ENCODE data around the gene C4BPB.

Gene C4BPB

DNA sequence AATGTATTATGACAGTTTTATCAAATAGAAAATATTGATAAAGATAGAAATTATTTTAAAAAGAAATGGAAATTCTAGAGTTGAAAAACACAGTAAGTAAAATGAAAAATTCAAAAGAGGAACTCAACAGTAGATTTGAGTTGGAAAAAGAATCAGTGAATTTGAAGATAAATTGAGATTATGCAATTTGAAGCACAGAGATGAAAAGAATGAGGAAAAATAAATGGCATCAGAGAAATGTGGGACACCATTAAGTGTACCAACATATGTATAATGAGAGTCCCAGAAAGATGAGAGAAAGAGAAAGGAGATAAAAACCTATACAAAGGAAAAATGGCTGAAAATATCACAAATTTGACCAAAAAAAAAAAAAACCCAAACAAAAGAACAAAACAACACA is 40.4 kb downstream of the C4BPB start:
- in situ Hi-C loops (cut with HindIII; ENCODE audit: low sequenced_read_pairs), result no loop called here
- no peak for TF ChIP-seq CTCF (IDR thresholded peaks at IDR 0.05; ENCODE audit: low read depth, low read length, missing control alignments)

DNA sequence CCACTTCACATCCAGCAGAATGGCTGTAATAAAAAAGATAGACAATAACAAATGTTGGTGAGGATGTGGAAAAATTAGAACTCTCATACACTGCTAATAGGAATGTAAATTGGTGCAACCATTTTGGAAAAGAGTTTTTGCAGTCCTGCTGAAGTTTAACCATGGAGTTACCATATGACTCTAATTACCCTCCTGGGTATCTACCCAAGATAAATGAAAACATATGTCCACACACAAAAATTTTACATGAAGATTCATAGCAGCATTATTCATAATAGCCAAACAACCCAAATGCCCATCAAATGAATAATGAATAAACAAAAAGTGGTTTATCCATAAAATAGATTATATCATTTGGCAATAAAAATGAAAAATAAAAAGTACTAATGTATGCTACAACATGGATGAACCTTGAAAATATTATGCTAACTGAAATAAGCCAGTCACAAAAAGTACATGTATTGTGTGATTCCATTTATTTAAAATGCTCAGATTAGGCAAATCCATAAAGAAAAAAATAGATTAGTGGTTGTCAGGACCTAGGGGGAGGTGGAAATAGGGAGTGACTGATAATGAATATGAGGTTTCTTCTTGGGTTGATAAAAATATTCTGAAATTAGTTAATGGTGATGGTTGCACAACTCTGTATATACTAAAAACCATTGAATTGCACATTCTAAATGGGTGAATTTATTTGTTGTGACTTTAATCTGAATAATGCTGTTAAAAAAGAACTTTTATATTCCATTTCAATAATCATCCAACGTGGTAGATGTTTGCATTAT is 41.8 kb downstream of the C4BPB start:
- H3K4me3 ChIP-seq (ENCODE audit: low read depth, low read length), result no peak overlapping the region
- TF ChIP-seq CTCF (IDR thresholded peaks at IDR 0.05; ENCODE audit: low read depth, low read length, missing control alignments), result no peak
- no peak for DNase-seq (ENCODE audit: low read depth)
- in situ Hi-C loops (cut with HindIII; ENCODE audit: low sequenced_read_pairs), result no loop called here

More for the DNA sequence above, 40.4 kb downstream of the C4BPB start:
- DNase-seq (ENCODE audit: low read depth), result no peak
- H3K4me3 ChIP-seq (ENCODE audit: low read depth, low read length), result no peak overlapping the region

- no peak for TF ChIP-seq CTCF (IDR thresholded peaks at IDR 0.05; ENCODE audit: low read depth, low read length, missing control alignments)
- no peak overlapping the region for H3K4me3 ChIP-seq (ENCODE audit: low read depth, low read length)
- in situ Hi-C loops (cut with HindIII; ENCODE audit: low sequenced_read_pairs), result no loop called here
- no peak for DNase-seq (ENCODE audit: low read depth)
Measured at GRCh38 chr1:207131163-207131562, 42.5 kb downstream of the C4BPB start.

DNA sequence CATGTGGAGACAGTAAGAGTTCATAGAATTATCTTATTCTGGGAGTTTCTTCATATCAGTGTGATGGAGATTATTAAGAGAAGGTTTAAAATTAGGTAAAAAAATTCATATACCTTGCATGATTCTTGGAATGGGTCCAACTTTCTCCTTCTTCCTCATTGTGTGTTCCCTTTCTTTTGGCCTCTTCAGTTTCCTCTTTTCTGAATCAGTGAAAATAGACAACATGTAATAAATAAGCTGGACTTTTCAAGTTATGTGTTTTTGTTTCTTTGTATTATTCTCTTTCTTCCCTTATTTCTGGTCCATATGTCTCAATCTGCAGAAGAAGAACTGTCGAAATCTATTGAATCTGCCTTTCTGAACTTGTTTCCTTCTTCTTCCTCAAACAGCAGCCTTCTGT is 45.9 kb downstream of the C4BPB start:
- H3K4me3 ChIP-seq (ENCODE audit: low read depth, low read length), result no peak overlapping the region
- in situ Hi-C loops (cut with HindIII; ENCODE audit: low sequenced_read_pairs), result no loop called here
- DNase-seq (ENCODE audit: low read depth), result no peak
- TF ChIP-seq CTCF (IDR thresholded peaks at IDR 0.05; ENCODE audit: low read depth, low read length, missing control alignments), result no peak

GRCh38 chr1:207139616-207140015 is 51.0 kb downstream of the C4BPB start:
- TF ChIP-seq CTCF (IDR thresholded peaks at IDR 0.05; ENCODE audit: low read depth, low read length, missing control alignments), result no peak
- no peak for DNase-seq (ENCODE audit: low read depth)
- in situ Hi-C loops (cut with HindIII; ENCODE audit: low sequenced_read_pairs), result no loop called here
- no peak overlapping the region for H3K4me3 ChIP-seq (ENCODE audit: low read depth, low read length)

DNA sequence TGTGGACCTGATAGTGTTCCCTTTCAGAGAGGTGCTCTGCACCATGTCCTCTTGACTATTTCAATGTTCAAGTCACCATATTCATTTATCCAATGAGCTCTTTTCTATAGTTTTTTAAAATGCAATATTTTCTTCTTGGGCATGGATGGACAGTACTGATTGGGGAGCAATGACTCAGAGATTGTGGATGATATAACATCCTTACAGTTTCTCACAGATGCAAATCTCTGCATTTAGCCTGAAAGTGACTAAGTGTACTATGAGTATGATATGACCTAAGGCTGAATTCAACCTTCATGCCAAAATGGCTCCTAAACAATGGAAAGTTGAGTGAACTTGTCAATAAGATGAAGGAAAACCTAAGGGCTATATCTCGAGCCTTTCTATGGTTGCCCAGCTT is 51.9 kb downstream of the C4BPB start:
- no peak for TF ChIP-seq CTCF (IDR thresholded peaks at IDR 0.05; ENCODE audit: low read depth, low read length, missing control alignments)
- in situ Hi-C loops (cut with HindIII; ENCODE audit: low sequenced_read_pairs), result no loop called here
- DNase-seq (ENCODE audit: low read depth), result no peak
- H3K4me3 ChIP-seq (ENCODE audit: low read depth, low read length), result no peak overlapping the region

Data from astrocyte of the cerebellum (primary cell).